Breast epithelium (tissue), 4 donors: ENCODE measurements around the gene CYSTM1. TPM values are rescaled to one million over a fixed set of nuclear protein-coding genes. Genes with fewer than 3 reads are reported as not detected.

Experiments used
- DNase-seq, 2 donors: peaks; one replicate each; pipeline ENCODE4 v3.0.0-alpha.2; 2019; ENCODE audit warnings: low spot score in 2 of 2
- H3K27ac ChIP-seq, 2 donors: fragments of 200-600 bp; sonication (generic) in 1 of 2; one replicate each; pipeline ENCODE4 v1.5.1; 2016 to 2019; ENCODE audit warnings: mild to moderate bottlenecking in 1 of 2
- H3K27me3 ChIP-seq, 2 donors: fragments of 200-600 bp; sonication (generic) in 1 of 2; one replicate each; pipeline versions ENCODE4 v1.5.1 to v1.6.0; 2017 to 2019; ENCODE audit warnings: control low read depth in 1 of 2, mild to moderate bottlenecking in 1 of 2
- H3K36me3 ChIP-seq: fragments of 200-600 bp; one replicate; pipeline ENCODE4 v1.5.1; 2019
- H3K4me1 ChIP-seq, 2 donors: fragments of 200-600 bp; sonication (generic); one replicate each; pipeline ENCODE4 v1.5.1; 2016 to 2019; ENCODE audit warnings: control low read depth in 1 of 2
- H3K4me3 ChIP-seq, 3 donors: fragments of 200-600 bp; sonication (generic); 1 replicate in 2 of 3; 2 replicates in 1 of 3; pipeline ENCODE4 v1.5.1; 2016 to 2019; ENCODE audit warnings: mild to moderate bottlenecking in 3 of 3, moderate library complexity in 2 of 3
- H3K9me3 ChIP-seq, 2 donors: fragments of 200-600 bp; sonication (generic) in 1 of 2; one replicate each; pipeline ENCODE4 v1.5.1; 2016 to 2019; ENCODE audit warnings: control low read depth in 1 of 2
- POLR2A ChIP-seq: fragments of 450-650 bp; IDR thresholded peaks from one replicate; pipeline ENCODE4 v1.6.1; 2016; ENCODE audit warnings: antibody characterized with exemption, mild to moderate bottlenecking, moderate library complexity
- POLR2AphosphoS5 ChIP-seq, 3 donors: sonication (generic); formaldehyde crosslinking; IDR thresholded peaks; one replicate each; pipeline ENCODE4 v1.6.1; 2017; ENCODE audit warnings: antibody characterized with exemption in 3 of 3
- intact Hi-C: fragments of 100-400 bp; cut with DNase I; formaldehyde crosslinking; loops from one replicate; pipeline ENCODE4 v1.15.1; 2023; ENCODE audit warnings: low total_unique reads
- total RNA-seq, 3 donors: library from RNA; depleted of rRNA; stranded (reverse); fragments of >200 nt; gene quantifications; one replicate each; pipeline ENCODE4 v1.1.0, GENCODE V29; 2016
- TF ChIP-seq, protein P1 (sequence below), 3 donors: fragments of 450-650 bp; IDR thresholded peaks; one replicate each; pipeline ENCODE4 v1.5.1; 2016 to 2017; ENCODE audit warnings: antibody characterized with exemption in 3 of 3, mild to moderate bottlenecking in 3 of 3, moderate library complexity in 3 of 3

The CYSTM1 gene
- total RNA-seq, 3 donors from 2014 or later, result 56.5 to 108 (median 76.0) TPM

DNA sequence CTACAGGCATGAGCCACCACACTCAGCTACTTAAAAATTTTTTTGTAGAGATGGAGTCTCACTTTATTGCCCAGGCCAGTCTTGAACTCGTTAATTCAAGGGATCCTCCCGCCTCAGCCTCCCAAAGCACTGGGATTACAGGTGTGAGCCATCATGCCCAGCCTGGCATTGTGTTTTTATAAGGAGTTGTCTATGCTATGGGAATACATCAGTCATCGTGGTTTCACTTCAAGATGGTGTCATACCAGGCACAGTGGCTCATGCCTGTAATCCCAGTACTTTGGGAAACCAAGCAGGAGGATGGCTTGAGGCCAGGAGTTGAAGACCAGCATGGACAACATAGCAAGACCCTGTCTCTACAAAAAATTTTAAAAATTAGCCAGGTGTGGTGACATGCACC, 49.7 kb downstream of the CYSTM1 start:
- no peak for TF ChIP-seq POLR2AphosphoS5 (IDR thresholded peaks at IDR 0.05)
- no peak for TF ChIP-seq POLR2A
- TF ChIP-seq, protein P1, sequence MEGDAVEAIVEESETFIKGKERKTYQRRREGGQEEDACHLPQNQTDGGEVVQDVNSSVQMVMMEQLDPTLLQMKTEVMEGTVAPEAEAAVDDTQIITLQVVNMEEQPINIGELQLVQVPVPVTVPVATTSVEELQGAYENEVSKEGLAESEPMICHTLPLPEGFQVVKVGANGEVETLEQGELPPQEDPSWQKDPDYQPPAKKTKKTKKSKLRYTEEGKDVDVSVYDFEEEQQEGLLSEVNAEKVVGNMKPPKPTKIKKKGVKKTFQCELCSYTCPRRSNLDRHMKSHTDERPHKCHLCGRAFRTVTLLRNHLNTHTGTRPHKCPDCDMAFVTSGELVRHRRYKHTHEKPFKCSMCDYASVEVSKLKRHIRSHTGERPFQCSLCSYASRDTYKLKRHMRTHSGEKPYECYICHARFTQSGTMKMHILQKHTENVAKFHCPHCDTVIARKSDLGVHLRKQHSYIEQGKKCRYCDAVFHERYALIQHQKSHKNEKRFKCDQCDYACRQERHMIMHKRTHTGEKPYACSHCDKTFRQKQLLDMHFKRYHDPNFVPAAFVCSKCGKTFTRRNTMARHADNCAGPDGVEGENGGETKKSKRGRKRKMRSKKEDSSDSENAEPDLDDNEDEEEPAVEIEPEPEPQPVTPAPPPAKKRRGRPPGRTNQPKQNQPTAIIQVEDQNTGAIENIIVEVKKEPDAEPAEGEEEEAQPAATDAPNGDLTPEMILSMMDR (IDR thresholded peaks at IDR 0.05), result no peak
- no peaks in the 10 kb centered on the region for H3K9me3 ChIP-seq
- intact Hi-C loops, result no loop called here
- peaks cover 0 to 6% of the 10 kb centered on the region in 2 donors for H3K4me1 ChIP-seq
- H3K4me3 ChIP-seq, result no peak overlapping the region
- no peak for DNase-seq
- no peak overlapping the region for H3K27ac ChIP-seq
- H3K27me3 ChIP-seq, result no peaks in the 10 kb centered on the region
- H3K36me3 ChIP-seq, result no peaks in the 10 kb centered on the region

DNA sequence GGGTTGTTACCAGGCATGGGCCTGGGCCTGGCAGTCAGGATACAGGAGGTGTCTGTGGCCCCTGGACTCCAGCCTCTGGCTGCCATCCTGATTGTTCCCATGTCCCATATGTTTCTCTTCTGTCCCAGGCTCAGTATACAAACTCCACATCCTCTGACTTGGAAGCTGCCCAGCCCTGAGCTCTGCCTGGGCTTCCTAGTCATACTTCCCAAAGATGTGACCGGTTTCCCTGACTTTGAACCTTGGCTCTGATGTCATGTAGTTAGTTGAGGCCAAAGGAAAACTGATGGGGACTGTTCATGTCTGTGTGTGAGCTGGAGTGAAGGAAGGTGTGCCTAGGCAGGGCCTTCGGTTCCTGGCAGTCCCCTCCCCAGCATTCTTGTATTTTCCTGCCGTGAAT, 50.4 kb downstream of the CYSTM1 start:
- Histone ChIP-seq H3K9me3 (no peaks in the 10 kb centered on the region), H3K4me3 (no peak overlapping the region), H3K36me3 (no peaks in the 10 kb centered on the region), H3K27ac (no peak overlapping the region), H3K27me3 (no peaks in the 10 kb centered on the region), H3K4me1 (no peaks in the 10 kb centered on the region)
- no peak for DNase-seq
- TF ChIP-seq POLR2AphosphoS5 (IDR thresholded peaks at IDR 0.05) (no peak), POLR2A (no peak)
- TF ChIP-seq, protein P1 (IDR thresholded peaks at IDR 0.05), result no peak
- intact Hi-C loops, result no loop called here

DNA sequence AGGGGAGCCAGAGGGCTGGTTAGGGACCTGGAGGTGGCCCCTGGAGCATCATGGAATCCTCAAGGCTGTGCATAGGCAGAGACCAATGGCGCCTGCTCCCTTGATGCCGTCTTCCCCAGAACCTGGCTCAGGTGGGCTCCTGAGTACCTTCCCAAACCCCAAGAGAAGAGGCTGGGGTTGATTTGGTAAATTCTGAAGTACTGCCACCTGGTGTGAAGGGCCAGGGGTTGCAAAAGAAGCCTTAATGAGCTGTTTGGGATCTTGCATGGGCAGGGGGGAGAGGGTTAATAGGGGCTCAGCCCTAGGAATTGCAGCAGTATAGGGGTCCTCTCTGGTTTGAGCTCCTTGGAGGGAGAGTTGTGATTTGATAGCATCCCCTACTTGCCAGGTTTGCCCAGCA, 52.1 kb downstream of the CYSTM1 start:
- TF ChIP-seq, protein P1 (IDR thresholded peaks at IDR 0.05), result no peak
- TF ChIP-seq POLR2A, result no peak
- TF ChIP-seq POLR2AphosphoS5 (IDR thresholded peaks at IDR 0.05), result no peak
- intact Hi-C loops, result no loop called here
- Histone ChIP-seq H3K4me3 (no peak overlapping the region), H3K27me3 (no peaks in the 10 kb centered on the region), H3K36me3 (no peaks in the 10 kb centered on the region), H3K4me1 (no peaks in the 10 kb centered on the region), H3K27ac (no peak overlapping the region), H3K9me3 (no peaks in the 10 kb centered on the region)
- DNase-seq, result no peak

DNA sequence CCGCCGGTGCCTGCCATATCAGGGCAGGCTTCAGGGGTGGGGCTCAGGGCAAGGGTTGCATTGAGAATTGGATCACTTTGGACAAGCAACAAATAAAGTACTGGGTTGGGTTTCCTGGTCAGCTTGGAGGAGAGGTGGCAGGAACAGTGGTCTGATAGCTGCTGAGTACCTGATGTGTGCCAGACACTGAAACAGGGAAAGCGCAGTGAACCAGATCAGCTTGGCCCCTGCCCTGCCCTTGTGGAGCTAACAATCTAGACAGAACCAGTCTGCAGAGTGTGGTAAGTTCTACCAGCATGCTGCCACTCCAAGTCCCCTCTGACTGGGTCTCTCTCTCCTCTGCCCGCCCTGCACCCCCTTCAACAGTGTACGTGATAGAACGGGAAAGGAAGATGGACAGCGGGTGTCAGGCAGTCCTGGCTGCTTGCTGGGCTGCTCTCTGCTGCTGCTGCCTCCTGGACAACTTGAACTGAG, 53.4 kb downstream of the CYSTM1 start:
- Histone ChIP-seq H3K4me3 (no peak overlapping the region), H3K4me1 (no peaks in the 10 kb centered on the region), H3K27ac (no peak overlapping the region), H3K36me3 (no peaks in the 10 kb centered on the region), H3K9me3 (no peaks in the 10 kb centered on the region), H3K27me3 (no peaks in the 10 kb centered on the region)
- no peak for DNase-seq
- intact Hi-C loops, result no loop called here
- TF ChIP-seq, protein P1 (IDR thresholded peaks at IDR 0.05), result no peak
- TF ChIP-seq POLR2AphosphoS5 (IDR thresholded peaks at IDR 0.05), result no peak
- TF ChIP-seq POLR2A, result no peak

DNA sequence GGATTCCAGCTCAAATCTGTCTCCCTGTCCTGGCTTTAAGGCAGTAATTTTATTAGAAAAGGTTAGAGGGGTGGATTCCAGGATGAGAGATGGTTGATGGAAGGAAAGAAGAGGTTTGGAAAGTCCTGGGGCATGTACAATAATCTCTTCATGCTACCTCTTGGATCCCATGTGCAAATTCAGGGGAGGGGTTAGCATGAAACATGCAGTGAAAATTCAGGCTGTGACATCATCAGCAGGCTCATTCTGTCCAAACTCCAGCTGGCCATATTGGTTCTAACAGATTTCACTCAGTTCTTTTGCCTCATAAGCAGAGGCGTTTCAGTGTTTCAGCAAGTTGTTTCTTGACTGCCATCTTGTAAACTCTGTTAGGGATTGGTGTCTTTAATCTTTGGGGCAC, 55.4 kb downstream of the CYSTM1 start:
- Histone ChIP-seq H3K27ac (no peak overlapping the region), H3K4me1 (no peaks in the 10 kb centered on the region), H3K9me3 (no peaks in the 10 kb centered on the region), H3K36me3 (no peaks in the 10 kb centered on the region), H3K4me3 (no peak overlapping the region), H3K27me3 (no peaks in the 10 kb centered on the region)
- TF ChIP-seq POLR2AphosphoS5 (IDR thresholded peaks at IDR 0.05) (no peak), POLR2A (no peak)
- TF ChIP-seq, protein P1 (IDR thresholded peaks at IDR 0.05), result no peak
- intact Hi-C loops, result no loop called here
- no peak for DNase-seq
